Measurements from ENCODE around the gene FSD2. TPM values are rescaled to one million over a fixed set of nuclear protein-coding genes. Genes with fewer than 3 reads are reported as not detected.

FSD2 gene
- total and polyA plus RNA-seq, 9 of the 15 experiments (the other 6 are each of a cell fraction or from before 2014, with no cell fraction given), result 0.01 to 0.06 TPM; not detected in 7

DNA sequence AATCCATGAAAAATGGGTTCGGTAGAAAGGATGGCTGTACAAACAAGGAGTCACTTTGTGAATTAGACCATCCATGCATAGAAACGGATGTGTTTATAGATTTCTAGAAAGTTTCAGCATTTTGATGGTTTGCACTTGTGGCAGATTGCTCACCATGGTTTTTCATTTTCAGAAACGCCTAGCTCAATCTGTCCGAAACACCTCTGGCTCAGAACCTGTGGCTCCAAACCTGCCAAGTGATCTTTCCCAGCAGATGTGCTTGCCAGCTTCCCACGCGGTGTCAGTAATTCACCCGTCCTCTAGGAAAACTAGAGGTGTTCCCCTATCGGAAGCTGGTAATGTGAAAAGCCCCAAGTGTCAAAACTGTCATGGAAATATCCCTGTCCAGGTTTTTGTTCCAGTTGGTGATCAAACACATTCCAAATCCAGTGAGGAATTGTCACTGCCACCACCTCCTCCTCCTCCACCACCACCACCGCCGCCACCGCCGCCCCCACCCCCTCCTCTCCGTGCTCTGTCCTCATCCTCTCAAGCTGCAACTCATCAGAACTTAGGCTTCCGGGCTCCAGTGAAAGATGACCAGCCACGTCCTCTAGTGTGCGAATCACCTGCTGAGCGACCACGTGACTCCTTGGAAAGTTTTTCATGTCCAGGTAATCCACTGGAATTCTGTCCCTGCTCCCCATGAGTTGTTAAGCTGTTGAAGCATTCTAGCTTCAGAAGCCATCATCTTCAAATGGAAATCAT, 24.7 kb upstream of the FSD2 start:
- Histone ChIP-seq H3K27ac (ENCODE audit: extremely low read depth, low read depth, low read length) (no peak overlapping the region), H3K4me3 (no peak overlapping the region), H3K4me1 (replicated peaks in 1 of 2; ENCODE audit: control insufficient read depth in 2 of 2, insufficient read depth in 2 of 2, low read length in 2 of 2) (no peaks in the 10 kb centered on the region), H2AFZ (ENCODE audit: low read depth, low read length) (no peak overlapping the region), H3K4me2 (ENCODE audit: insufficient read depth, low read length) (no peak overlapping the region), H4K20me1 (replicated peaks; ENCODE audit: control insufficient read depth, insufficient read depth, low read length) (no peaks in the 10 kb centered on the region), H3K27me3 (ENCODE audit: control insufficient read depth in 2 of 2, insufficient read depth in 2 of 2, low read length in 2 of 2) (no peaks in the 10 kb centered on the region), H3K9ac (ENCODE audit: insufficient read depth in 1 of 2, low read depth in 2 of 2, low read length in 2 of 2) (no peak overlapping the region), H3K36me3 (ENCODE audit: control insufficient read depth, insufficient read depth, low read length) (peaks cover 87% of the 10 kb centered on the region), H3K9me1 (ENCODE audit: control insufficient read depth, insufficient read depth, low read length) (no peaks in the 10 kb centered on the region), H3K9me3 (replicated peaks; ENCODE audit: control insufficient read depth, insufficient read depth, low read depth, low read length) (no peaks in the 10 kb centered on the region), H3K79me2 (ENCODE audit: control insufficient read depth, insufficient read depth, low read length) (no peaks in the 10 kb centered on the region)
- WGBS (ENCODE audit: insufficient coverage, low coverage, missing lambda C conversion rate), result 90% methylated on average over 14 of the region's 18 CpGs
- FAIRE-seq, result no peak
- ChIA-PET POLR2A (interaction anchor here (0.9 kb wide), 1 partner anchor 19 kb away, joined by 3 read pairs; no protein-coding TSS in a partner anchor), CTCF (ENCODE audit: low intra/inter-chr PET ratio) (no interaction called here)
- in situ Hi-C loops (cut with MboI) (no loop called here), intact Hi-C loops (cut with micrococcal nuclease) (no loop called here)
- TF ChIP-seq, protein P1, sequence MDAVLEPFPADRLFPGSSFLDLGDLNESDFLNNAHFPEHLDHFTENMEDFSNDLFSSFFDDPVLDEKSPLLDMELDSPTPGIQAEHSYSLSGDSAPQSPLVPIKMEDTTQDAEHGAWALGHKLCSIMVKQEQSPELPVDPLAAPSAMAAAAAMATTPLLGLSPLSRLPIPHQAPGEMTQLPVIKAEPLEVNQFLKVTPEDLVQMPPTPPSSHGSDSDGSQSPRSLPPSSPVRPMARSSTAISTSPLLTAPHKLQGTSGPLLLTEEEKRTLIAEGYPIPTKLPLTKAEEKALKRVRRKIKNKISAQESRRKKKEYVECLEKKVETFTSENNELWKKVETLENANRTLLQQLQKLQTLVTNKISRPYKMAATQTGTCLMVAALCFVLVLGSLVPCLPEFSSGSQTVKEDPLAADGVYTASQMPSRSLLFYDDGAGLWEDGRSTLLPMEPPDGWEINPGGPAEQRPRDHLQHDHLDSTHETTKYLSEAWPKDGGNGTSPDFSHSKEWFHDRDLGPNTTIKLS (IDR thresholded peaks at IDR 0.05; ENCODE audit: borderline replicate concordance, low read depth), result no peak
- TF ChIP-seq NCOA1 (IDR thresholded peaks at IDR 0.05; ENCODE audit: low read depth) (no peak), CHD1 (IDR thresholded peaks at IDR 0.05; ENCODE audit: low read length) (no peak), MTF1 (CRISPR knock-in tag; IDR thresholded peaks at IDR 0.05; ENCODE audit: borderline replicate concordance) (no peak), DPF2 (IDR thresholded peaks at IDR 0.05) (no peak), TAF7 (tag; IDR thresholded peaks at IDR 0.05) (no peak)
- no peak for ATAC-seq
- no peak for DNase-seq (ENCODE audit: extremely low read depth in 1 of 4, low spot score in 3 of 4)
- no TSS peak for BruUV-seq (replicated peaks)
